Rectal smooth muscle tissue (tissue), 1 donor: ENCODE results near the gene SLC17A9.

Experiments used
- H3K27ac ChIP-seq: one replicate; pipeline ENCODE4 v1.7.0; 2013; ENCODE audit warnings: low read depth, low read length, inconsistent platforms
- H3K27me3 ChIP-seq: one replicate; pipeline ENCODE4 v1.7.0; 2013; ENCODE audit warnings: low read length; ENCODE audit not compliant: control insufficient read depth, insufficient read depth
- H3K36me3 ChIP-seq: one replicate; pipeline ENCODE4 v1.7.0; 2013; ENCODE audit warnings: low read length; ENCODE audit not compliant: control insufficient read depth, insufficient read depth
- H3K4me1 ChIP-seq: one replicate; pipeline ENCODE4 v1.7.0; 2013; ENCODE audit warnings: low read length; ENCODE audit not compliant: control insufficient read depth, insufficient read depth
- H3K4me3 ChIP-seq: one replicate; pipeline ENCODE4 v1.7.0; 2013; ENCODE audit warnings: low read length
- H3K9ac ChIP-seq: one replicate; pipeline ENCODE4 v1.7.0; 2013; ENCODE audit warnings: low read length

SLC17A9 gene

GRCh38 chr20:62935204-62935967, 17.1 kb upstream of the SLC17A9 start:
- H3K27ac ChIP-seq = no peak overlapping the region
- no peak overlapping the region for H3K9ac ChIP-seq
- H3K4me3 ChIP-seq = no peak overlapping the region
- H3K36me3 ChIP-seq = no peaks in the 10 kb centered on the region
- peaks cover 11% of the 10 kb centered on the region for H3K4me1 ChIP-seq
- H3K27me3 ChIP-seq = no peaks in the 10 kb centered on the region

- Histone ChIP-seq H3K4me1 (peaks cover 11% of the 10 kb centered on the region), H3K9ac (no peak overlapping the region), H3K36me3 (peaks cover 3% of the 10 kb centered on the region), H3K27me3 (no peaks in the 10 kb centered on the region), H3K4me3 (peak overlapping the region; percentile 7), H3K27ac (no peak overlapping the region)
These were observed 16.4 kb upstream of the SLC17A9 start for GRCh38 chr20:62935968-62936585.

- peaks cover 12% of the 10 kb centered on the region for H3K36me3 ChIP-seq
- peak overlapping the region; percentile 85 for H3K27ac ChIP-seq
- peak overlapping the region; percentile 94 for H3K4me3 ChIP-seq
- H3K27me3 ChIP-seq = no peaks in the 10 kb centered on the region
- peaks cover 11% of the 10 kb centered on the region for H3K4me1 ChIP-seq
- peak overlapping the region; percentile 84 for H3K9ac ChIP-seq
These were observed 15.0 kb upstream of the SLC17A9 start for GRCh38 chr20:62937268-62938104.

GRCh38 chr20:62938105-62938888, 14.2 kb upstream of the SLC17A9 start, which contains the start of gene GID8:
GID8 (plus strand) TSS chr20:62938147; CDS start chr20:62941503, 3,356 bp downstream.
- Histone ChIP-seq H3K9ac (peak within 1 kb of the TSS; percentile 84), H3K4me3 (peak within 1 kb of the TSS; percentile 94), H3K36me3 (peaks cover 17% of the 10 kb centered on the region), H3K27me3 (no peaks in the 10 kb centered on the region), H3K4me1 (peaks cover 11% of the 10 kb centered on the region), H3K27ac (peak within 1 kb of the TSS; percentile 85)

GRCh38 chr20:62940875-62941274, 11.6 kb upstream of the SLC17A9 start:
- no peak overlapping the region for H3K27ac ChIP-seq
- H3K27me3 ChIP-seq = no peaks in the 10 kb centered on the region
- H3K36me3 ChIP-seq = peaks cover 33% of the 10 kb centered on the region
- peaks cover 11% of the 10 kb centered on the region for H3K4me1 ChIP-seq
- no peak overlapping the region for H3K9ac ChIP-seq
- no peak overlapping the region for H3K4me3 ChIP-seq

GRCh38 chr20:62941792-62942191, 10.7 kb upstream of the SLC17A9 start:
- H3K9ac ChIP-seq = no peak overlapping the region
- H3K27me3 ChIP-seq = no peaks in the 10 kb centered on the region
- H3K4me3 ChIP-seq = no peak overlapping the region
- H3K27ac ChIP-seq = no peak overlapping the region
- peaks cover 40% of the 10 kb centered on the region for H3K36me3 ChIP-seq
- peaks cover 10% of the 10 kb centered on the region for H3K4me1 ChIP-seq

- Histone ChIP-seq H3K27me3 (no peaks in the 10 kb centered on the region), H3K4me1 (peaks cover 7% of the 10 kb centered on the region), H3K36me3 (peaks cover 46% of the 10 kb centered on the region), H3K27ac (no peak overlapping the region), H3K9ac (no peak overlapping the region), H3K4me3 (no peak overlapping the region)
These were observed 10.1 kb upstream of the SLC17A9 start for GRCh38 chr20:62942456-62942855.

- Histone ChIP-seq H3K4me1 (peaks cover 7% of the 10 kb centered on the region), H3K27ac (no peak overlapping the region)
These were observed 9.1 kb upstream of the SLC17A9 start for GRCh38 chr20:62943396-62943795.

GRCh38 chr20:62944184-62944583, 8.3 kb upstream of the SLC17A9 start:
- peaks cover 7% of the 10 kb centered on the region for H3K4me1 ChIP-seq
- no peak overlapping the region for H3K27ac ChIP-seq

More at GRCh38 chr20:62943396-62943795, 9.1 kb upstream of the SLC17A9 start:
- Histone ChIP-seq H3K9ac (no peak overlapping the region), H3K27me3 (no peaks in the 10 kb centered on the region), H3K4me3 (no peak overlapping the region), H3K36me3 (peaks cover 51% of the 10 kb centered on the region)

GRCh38 chr20:62944746-62945145, 7.8 kb upstream of the SLC17A9 start:
- Histone ChIP-seq H3K4me1 (peaks cover 2% of the 10 kb centered on the region), H3K9ac (no peak overlapping the region), H3K27ac (no peak overlapping the region), H3K27me3 (no peaks in the 10 kb centered on the region), H3K4me3 (no peak overlapping the region), H3K36me3 (peaks cover 52% of the 10 kb centered on the region)

More at GRCh38 chr20:62944184-62944583, 8.3 kb upstream of the SLC17A9 start:
- no peaks in the 10 kb centered on the region for H3K27me3 ChIP-seq
- H3K9ac ChIP-seq = no peak overlapping the region
- peaks cover 51% of the 10 kb centered on the region for H3K36me3 ChIP-seq
- no peak overlapping the region for H3K4me3 ChIP-seq

- H3K27me3 ChIP-seq = no peaks in the 10 kb centered on the region
- H3K4me3 ChIP-seq = no peak overlapping the region
- no peaks in the 10 kb centered on the region for H3K4me1 ChIP-seq
- H3K27ac ChIP-seq = no peak overlapping the region
- no peak overlapping the region for H3K9ac ChIP-seq
- H3K36me3 ChIP-seq = peaks cover 56% of the 10 kb centered on the region
These were observed 6.7 kb upstream of the SLC17A9 start for GRCh38 chr20:62945771-62946339.
